GM12878 (cell line): ENCODE measurements around the gene TSTD2. TPM values are rescaled to one million over a fixed set of nuclear protein-coding genes. Genes with fewer than 3 reads are reported as not detected.

Source experiments
- NFYA ChIP-seq: IDR thresholded peaks from 2 replicates; pipeline ENCODE4 v1.6.1; 2011; ENCODE audit warnings: low read depth, mild to moderate bottlenecking, low read length, improper control_type of control experiment, borderline replicate concordance
- RFX5 ChIP-seq: IDR thresholded peaks from 2 replicates; pipeline ENCODE4 v1.6.1; 2011; ENCODE audit warnings: low read depth, low read length, improper control_type of control experiment
- SREBF2 ChIP-seq: IDR thresholded peaks from 2 replicates; pipeline ENCODE4 v1.6.1; 2012; ENCODE audit warnings: mild to moderate bottlenecking, low read length
- YY1 ChIP-seq: IDR thresholded peaks from 2 replicates; pipeline ENCODE4 v1.6.1; 2011; ENCODE audit warnings: low read depth, mild to moderate bottlenecking, low read length
- ZNF622 ChIP-seq: fragments of 450-650 bp; IDR thresholded peaks from 2 replicates; pipeline ENCODE4 v1.6.1; 2017; ENCODE audit warnings: mild to moderate bottlenecking, inconsistent platforms
- polyA plus RNA-seq, 11 experiments: library from polyadenylated mRNA; depleted of rRNA in 4 of 11; unstranded in 6 of 11; stranded (reverse) in 5 of 11; fragments of >200 nt; fragmentation: Nextera tagmentation in 4 of 11; fragmentation: Illumina TruSeq in 1 of 11; extraction: Ambion mirVana in 4 of 11; extraction: Trizol in 1 of 11; gene quantifications; 1 replicate in 1 of 11; 2 replicates in 10 of 11; pipeline versions ENCODE4 v1.2.1 to v1.2.3, GENCODE V29; 2011 to 2016; ENCODE audit warnings: inconsistent platforms in 2 of 11, missing spikeins in 2 of 11, low read depth in 1 of 11
- total RNA-seq, 4 experiments: library from RNA; depleted of rRNA in 3 of 4; stranded (reverse); fragments of >200 nt in 3 of 4; fragmentation: Illumina TruSeq in 1 of 4; extraction: Trizol in 1 of 4; gene quantifications; 2 replicates each; pipeline versions ENCODE4 v1.2.1 to v1.2.3, GENCODE V29; 2013 to 2021
- TF ChIP-seq, protein P1 (sequence below): fragments of 450-650 bp; IDR thresholded peaks from 2 replicates; pipeline ENCODE4 v1.6.1; 2017; ENCODE audit warnings: mild to moderate bottlenecking, moderate library complexity
- TF ChIP-seq, protein P2 (sequence below): fragments of 450-650 bp; formaldehyde crosslinking; IDR thresholded peaks from 2 replicates; pipeline ENCODE4 v1.5.0; 2022; ENCODE audit warnings: mild to moderate bottlenecking, missing genetic modification characterization
- TF ChIP-seq, protein P3 (sequence below), 3 experiments: IDR thresholded peaks in 2 of 3; conservative IDR thresholded peaks in 1 of 3; 2 replicates each; pipeline ENCODE4 v1.5.1; 2011; ENCODE audit warnings: low read depth in 3 of 3, low read length in 3 of 3, mild to moderate bottlenecking in 3 of 3, control low read depth in 2 of 3, moderate library complexity in 2 of 3, inconsistent platforms in 1 of 3, mixed read lengths in 1 of 3; ENCODE audit not compliant: control insufficient read depth in 2 of 3, insufficient read depth in 1 of 3; ENCODE audit errors: extremely low read depth in 1 of 3

TSTD2 gene
- total and polyA plus RNA-seq, 10 of the 15 experiments (the other 5 are each of a cell fraction or from before 2014, with no cell fraction given), result 5.0 to 30.6 (median 14.1) TPM

DNA sequence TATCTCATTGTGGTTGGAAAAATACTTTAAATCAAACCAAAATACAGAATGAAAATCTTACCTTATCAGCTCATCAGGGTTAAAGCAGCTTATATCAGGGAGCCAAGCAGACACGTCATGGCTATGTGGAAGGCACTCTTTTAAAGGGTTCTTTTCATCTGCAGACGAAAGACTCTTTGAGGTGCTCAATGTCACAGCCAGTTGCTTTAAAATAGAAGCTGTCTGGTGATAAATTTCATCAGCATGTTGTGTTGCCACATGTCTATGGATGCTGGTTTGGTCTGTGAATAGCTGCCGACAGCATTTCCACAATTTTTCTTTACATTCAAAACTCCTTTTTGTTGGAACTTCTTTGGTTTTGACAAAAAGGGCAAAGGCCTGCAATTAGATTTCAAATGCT is 7.5 kb downstream of the TSTD2 start (continued):
- TF ChIP-seq RFX5 (no peak), NFYA (no peak), YY1 (no peak), ZNF622 (no peak), SREBF2 (no peak)
- TF ChIP-seq, protein P1, sequence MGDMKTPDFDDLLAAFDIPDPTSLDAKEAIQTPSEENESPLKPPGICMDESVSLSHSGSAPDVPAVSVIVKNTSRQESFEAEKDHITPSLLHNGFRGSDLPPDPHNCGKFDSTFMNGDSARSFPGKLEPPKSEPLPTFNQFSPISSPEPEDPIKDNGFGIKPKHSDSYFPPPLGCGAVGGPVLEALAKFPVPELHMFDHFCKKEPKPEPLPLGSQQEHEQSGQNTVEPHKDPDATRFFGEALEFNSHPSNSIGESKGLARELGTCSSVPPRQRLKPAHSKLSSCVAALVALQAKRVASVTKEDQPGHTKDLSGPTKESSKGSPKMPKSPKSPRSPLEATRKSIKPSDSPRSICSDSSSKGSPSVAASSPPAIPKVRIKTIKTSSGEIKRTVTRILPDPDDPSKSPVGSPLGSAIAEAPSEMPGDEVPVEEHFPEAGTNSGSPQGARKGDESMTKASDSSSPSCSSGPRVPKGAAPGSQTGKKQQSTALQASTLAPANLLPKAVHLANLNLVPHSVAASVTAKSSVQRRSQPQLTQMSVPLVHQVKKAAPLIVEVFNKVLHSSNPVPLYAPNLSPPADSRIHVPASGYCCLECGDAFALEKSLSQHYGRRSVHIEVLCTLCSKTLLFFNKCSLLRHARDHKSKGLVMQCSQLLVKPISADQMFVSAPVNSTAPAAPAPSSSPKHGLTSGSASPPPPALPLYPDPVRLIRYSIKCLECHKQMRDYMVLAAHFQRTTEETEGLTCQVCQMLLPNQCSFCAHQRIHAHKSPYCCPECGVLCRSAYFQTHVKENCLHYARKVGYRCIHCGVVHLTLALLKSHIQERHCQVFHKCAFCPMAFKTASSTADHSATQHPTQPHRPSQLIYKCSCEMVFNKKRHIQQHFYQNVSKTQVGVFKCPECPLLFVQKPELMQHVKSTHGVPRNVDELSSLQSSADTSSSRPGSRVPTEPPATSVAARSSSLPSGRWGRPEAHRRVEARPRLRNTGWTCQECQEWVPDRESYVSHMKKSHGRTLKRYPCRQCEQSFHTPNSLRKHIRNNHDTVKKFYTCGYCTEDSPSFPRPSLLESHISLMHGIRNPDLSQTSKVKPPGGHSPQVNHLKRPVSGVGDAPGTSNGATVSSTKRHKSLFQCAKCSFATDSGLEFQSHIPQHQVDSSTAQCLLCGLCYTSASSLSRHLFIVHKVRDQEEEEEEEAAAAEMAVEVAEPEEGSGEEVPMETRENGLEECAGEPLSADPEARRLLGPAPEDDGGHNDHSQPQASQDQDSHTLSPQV, result no peak
- TF ChIP-seq, protein P2, sequence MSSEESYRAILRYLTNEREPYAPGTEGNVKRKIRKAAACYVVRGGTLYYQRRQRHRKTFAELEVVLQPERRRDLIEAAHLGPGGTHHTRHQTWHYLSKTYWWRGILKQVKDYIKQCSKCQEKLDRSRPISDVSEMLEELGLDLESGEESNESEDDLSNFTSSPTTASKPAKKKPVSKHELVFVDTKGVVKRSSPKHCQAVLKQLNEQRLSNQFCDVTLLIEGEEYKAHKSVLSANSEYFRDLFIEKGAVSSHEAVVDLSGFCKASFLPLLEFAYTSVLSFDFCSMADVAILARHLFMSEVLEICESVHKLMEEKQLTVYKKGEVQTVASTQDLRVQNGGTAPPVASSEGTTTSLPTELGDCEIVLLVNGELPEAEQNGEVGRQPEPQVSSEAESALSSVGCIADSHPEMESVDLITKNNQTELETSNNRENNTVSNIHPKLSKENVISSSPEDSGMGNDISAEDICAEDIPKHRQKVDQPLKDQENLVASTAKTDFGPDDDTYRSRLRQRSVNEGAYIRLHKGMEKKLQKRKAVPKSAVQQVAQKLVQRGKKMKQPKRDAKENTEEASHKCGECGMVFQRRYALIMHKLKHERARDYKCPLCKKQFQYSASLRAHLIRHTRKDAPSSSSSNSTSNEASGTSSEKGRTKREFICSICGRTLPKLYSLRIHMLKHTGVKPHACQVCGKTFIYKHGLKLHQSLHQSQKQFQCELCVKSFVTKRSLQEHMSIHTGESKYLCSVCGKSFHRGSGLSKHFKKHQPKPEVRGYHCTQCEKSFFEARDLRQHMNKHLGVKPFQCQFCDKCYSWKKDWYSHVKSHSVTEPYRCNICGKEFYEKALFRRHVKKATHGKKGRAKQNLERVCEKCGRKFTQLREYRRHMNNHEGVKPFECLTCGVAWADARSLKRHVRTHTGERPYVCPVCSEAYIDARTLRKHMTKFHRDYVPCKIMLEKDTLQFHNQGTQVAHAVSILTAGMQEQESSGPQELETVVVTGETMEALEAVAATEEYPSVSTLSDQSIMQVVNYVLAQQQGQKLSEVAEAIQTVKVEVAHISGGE, result no peak
- TF ChIP-seq, protein P3, sequence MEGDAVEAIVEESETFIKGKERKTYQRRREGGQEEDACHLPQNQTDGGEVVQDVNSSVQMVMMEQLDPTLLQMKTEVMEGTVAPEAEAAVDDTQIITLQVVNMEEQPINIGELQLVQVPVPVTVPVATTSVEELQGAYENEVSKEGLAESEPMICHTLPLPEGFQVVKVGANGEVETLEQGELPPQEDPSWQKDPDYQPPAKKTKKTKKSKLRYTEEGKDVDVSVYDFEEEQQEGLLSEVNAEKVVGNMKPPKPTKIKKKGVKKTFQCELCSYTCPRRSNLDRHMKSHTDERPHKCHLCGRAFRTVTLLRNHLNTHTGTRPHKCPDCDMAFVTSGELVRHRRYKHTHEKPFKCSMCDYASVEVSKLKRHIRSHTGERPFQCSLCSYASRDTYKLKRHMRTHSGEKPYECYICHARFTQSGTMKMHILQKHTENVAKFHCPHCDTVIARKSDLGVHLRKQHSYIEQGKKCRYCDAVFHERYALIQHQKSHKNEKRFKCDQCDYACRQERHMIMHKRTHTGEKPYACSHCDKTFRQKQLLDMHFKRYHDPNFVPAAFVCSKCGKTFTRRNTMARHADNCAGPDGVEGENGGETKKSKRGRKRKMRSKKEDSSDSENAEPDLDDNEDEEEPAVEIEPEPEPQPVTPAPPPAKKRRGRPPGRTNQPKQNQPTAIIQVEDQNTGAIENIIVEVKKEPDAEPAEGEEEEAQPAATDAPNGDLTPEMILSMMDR (IDR thresholded peaks at IDR 0.05 in 2 of 3, conservative IDR thresholded peaks at IDR 0.05 in 1 of 3; ENCODE audit: control insufficient read depth in 2 of 3, extremely low read depth in 1 of 3, insufficient read depth in 1 of 3, low read depth in 3 of 3, low read length in 3 of 3), result no peak
